H1 (cell line): ENCODE results near the gene SLX9. TPM values are rescaled to one million over a fixed set of nuclear protein-coding genes. Genes with fewer than 3 reads are reported as not detected.

Experiments used
- CTCF ChIA-PET: fragments of 300-600 bp; sonication (Branson Sonifier 250); formaldehyde crosslinking; loops from one replicate; lab custom pipeline; 2021; ENCODE audit not compliant: partially characterized antibody; lab: Charles Lee
- POLR2A ChIA-PET: fragments of 300-600 bp; sonication (Branson Sonifier 250); formaldehyde crosslinking; loops from one replicate; lab custom pipeline; 2021; ENCODE audit warnings: inconsistent platforms; ENCODE audit not compliant: partially characterized antibody; lab: Charles Lee
- DNase-seq, 2 experiments: peaks; one replicate each; pipeline versions ENCODE4 v3.0.0 to v3.0.0-alpha.2; 2010 to 2022; ENCODE audit warnings: low spot score in 2 of 2, low read depth in 1 of 2, mixed read lengths in 1 of 2
- FAIRE-seq: peaks from 2 replicates; lab custom pipeline; 2011; peaks lifted over from hg19 to GRCh38; lab: Jason Lieb, UNC
- H2AFZ ChIP-seq: 2 replicates; pipeline ENCODE4 v1.8.1; 2012; ENCODE audit warnings: low read length, inconsistent platforms
- H2AK5ac ChIP-seq: 2 replicates; pipeline ENCODE4 v1.6.1; 2013; ENCODE audit warnings: low read depth, low read length
- H2BK120ac ChIP-seq: replicated peaks from 2 replicates; pipeline ENCODE3; 2013; ENCODE audit warnings: low read depth, low read length, inconsistent platforms
- H2BK12ac ChIP-seq: 2 replicates; pipeline ENCODE4 v1.6.1; 2013; ENCODE audit warnings: low read depth, low read length
- H2BK15ac ChIP-seq: 2 replicates; pipeline ENCODE4 v1.6.1; 2013; ENCODE audit warnings: low read length
- H2BK20ac ChIP-seq: 2 replicates; pipeline ENCODE4 v1.6.1; 2013; ENCODE audit warnings: low read length
- H2BK5ac ChIP-seq: 2 replicates; pipeline ENCODE4 v1.6.1; 2013; ENCODE audit warnings: low read depth, low read length
- H3K14ac ChIP-seq: 2 replicates; pipeline ENCODE4 v1.6.1; 2013; ENCODE audit warnings: inconsistent platforms; ENCODE audit not compliant: insufficient read length
- H3K18ac ChIP-seq: 2 replicates; pipeline ENCODE4 v1.6.1; 2013; ENCODE audit warnings: low read length; ENCODE audit errors: extremely low read depth
- H3K23ac ChIP-seq: 2 replicates; pipeline ENCODE4 v1.6.1; 2013; ENCODE audit warnings: inconsistent platforms; ENCODE audit not compliant: insufficient read length
- H3K23me2 ChIP-seq: 2 replicates; pipeline ENCODE4 v1.6.1; 2013; ENCODE audit warnings: low read depth, low read length
- H3K27ac ChIP-seq: 2 replicates; pipeline ENCODE4 v1.6.1; 2011; ENCODE audit warnings: low read depth, low read length, inconsistent platforms
- H3K27me3 ChIP-seq, 4 experiments: replicated peaks in 1 of 4; 1 replicate in 1 of 4; 2 replicates in 3 of 4; pipeline versions ENCODE4 v1.6.1 to v1.8.1; 2011 to 2013; ENCODE audit warnings: low read length in 3 of 4, mild to moderate bottlenecking in 3 of 4, inconsistent platforms in 2 of 4, mixed read lengths in 2 of 4, moderate library complexity in 1 of 4; ENCODE audit not compliant: control insufficient read depth in 3 of 4, insufficient read depth in 3 of 4; ENCODE audit errors: extremely low read depth in 1 of 4
- H3K36me3 ChIP-seq, 4 experiments: 2 replicates each; pipeline versions ENCODE4 v1.6.1 to v1.8.1; 2011 to 2013; ENCODE audit warnings: mild to moderate bottlenecking in 4 of 4, low read length in 3 of 4, moderate library complexity in 2 of 4, control low read depth in 1 of 4, inconsistent platforms in 1 of 4; ENCODE audit not compliant: insufficient read depth in 4 of 4, control insufficient read depth in 2 of 4
- H3K4ac ChIP-seq: replicated peaks from 2 replicates; pipeline ENCODE3; 2013; ENCODE audit warnings: low read length, low read depth, mixed read lengths, inconsistent platforms; ENCODE audit not compliant: insufficient read length
- H3K4me1 ChIP-seq, 4 experiments: replicated peaks in 1 of 4; 1 replicate in 1 of 4; 2 replicates in 3 of 4; pipeline versions ENCODE4 v1.6.1 to v1.8.1; 2011 to 2013; ENCODE audit warnings: low read length in 3 of 4, inconsistent platforms in 2 of 4, mixed read lengths in 1 of 4; ENCODE audit not compliant: insufficient read depth in 4 of 4, control insufficient read depth in 3 of 4
- H3K4me2 ChIP-seq, 2 experiments: 2 replicates each; pipeline versions ENCODE4 v1.6.1 to v1.8.1; 2011 to 2013; ENCODE audit warnings: low read depth in 2 of 2, low read length in 2 of 2, control low read depth in 1 of 2, inconsistent platforms in 1 of 2, mild to moderate bottlenecking in 1 of 2; ENCODE audit not compliant: insufficient read depth in 1 of 2
- H3K4me3 ChIP-seq, 4 experiments: fragments of 200-600, 300-600 bp in 1 of 4; sonication (generic), shearing (Covaris generic), sonication (Bioruptor Twin) in 1 of 4; 2 replicates each; pipeline versions ENCODE4 v1.5.1 to v1.8.1; 2011 to 2016; ENCODE audit warnings: low read length in 4 of 4, low read depth in 3 of 4, control low read depth in 2 of 4, inconsistent platforms in 2 of 4, mild to moderate bottlenecking in 2 of 4, mixed read lengths in 1 of 4, moderate library complexity in 1 of 4; ENCODE audit not compliant: insufficient read depth in 2 of 4; ENCODE audit errors: extremely low read depth in 1 of 4
- H3K56ac ChIP-seq: replicated peaks from 2 replicates; pipeline ENCODE3; 2013; ENCODE audit warnings: low read depth, mild to moderate bottlenecking, mixed read lengths, low read length, inconsistent platforms; ENCODE audit not compliant: insufficient read length
- H3K79me1 ChIP-seq: 2 replicates; pipeline ENCODE4 v1.6.1; 2013; ENCODE audit warnings: low read depth, low read length, control low read depth
- H3K79me2 ChIP-seq, 2 experiments: 2 replicates each; pipeline versions ENCODE4 v1.6.1 to v1.8.1; 2012 to 2013; ENCODE audit warnings: low read length in 2 of 2, mild to moderate bottlenecking in 2 of 2, inconsistent platforms in 1 of 2; ENCODE audit not compliant: insufficient read depth in 2 of 2, control insufficient read depth in 1 of 2
- H3K9ac ChIP-seq, 4 experiments: replicated peaks in 1 of 4; 1 replicate in 1 of 4; 2 replicates in 3 of 4; pipeline versions ENCODE4 v1.6.1 to v1.8.1; 2011 to 2013; ENCODE audit warnings: low read depth in 3 of 4, low read length in 3 of 4, control low read depth in 2 of 4, mild to moderate bottlenecking in 2 of 4, moderate library complexity in 2 of 4, inconsistent platforms in 1 of 4; ENCODE audit errors: extremely low read depth in 1 of 4
- H3K9me3 ChIP-seq, 2 experiments: 2 replicates each; pipeline versions ENCODE4 v1.6.1 to v1.8.1; 2012 to 2013; ENCODE audit warnings: mild to moderate bottlenecking in 2 of 2, moderate library complexity in 2 of 2, control low read depth in 1 of 2, inconsistent platforms in 1 of 2, low read depth in 1 of 2, low read length in 1 of 2, mixed read lengths in 1 of 2; ENCODE audit not compliant: insufficient read depth in 2 of 2
- H4K20me1 ChIP-seq, 2 experiments: replicated peaks in 1 of 2; 2 replicates each; pipeline versions ENCODE3 to v1.8.1; 2011 to 2013; ENCODE audit warnings: inconsistent platforms in 2 of 2, low read length in 2 of 2, mild to moderate bottlenecking in 1 of 2; ENCODE audit not compliant: insufficient read depth in 2 of 2, control insufficient read depth in 1 of 2
- H4K5ac ChIP-seq: 2 replicates; pipeline ENCODE4 v1.6.1; 2013; ENCODE audit warnings: low read length, low read depth, mixed read lengths, inconsistent platforms; ENCODE audit not compliant: insufficient read length
- H4K8ac ChIP-seq: 2 replicates; pipeline ENCODE4 v1.8.0; 2013; ENCODE audit warnings: mild to moderate bottlenecking, moderate library complexity, low read length, inconsistent platforms; ENCODE audit not compliant: insufficient read depth; ENCODE audit errors: extremely low read depth
- H4K91ac ChIP-seq: replicated peaks from 2 replicates; pipeline ENCODE3; 2013; ENCODE audit warnings: low read length, mixed read lengths, inconsistent platforms; ENCODE audit not compliant: insufficient read length
- KDM1A ChIP-seq: fragments of 200-600, 300-600 bp; sonication (generic); IDR thresholded peaks from 2 replicates; pipeline ENCODE4 v1.7.1; 2016; ENCODE audit warnings: mild to moderate bottlenecking, low read length, borderline replicate concordance
- RNF2 ChIP-seq: fragments of 200-900, 300-1000 bp; sonication (generic); IDR thresholded peaks from 2 replicates; pipeline ENCODE4 v1.7.1; 2016; ENCODE audit warnings: borderline replicate concordance, low read depth, mild to moderate bottlenecking, antibody characterized with exemption, low read length; ENCODE audit not compliant: poor library complexity, severe bottlenecking; ENCODE audit errors: missing control alignments
- SP1 ChIP-seq: IDR thresholded peaks from 2 replicates; pipeline ENCODE4 v1.6.1; 2011; ENCODE audit warnings: low read depth, low read length
- SUZ12 ChIP-seq: fragments of 200-600 bp; sonication (generic); IDR thresholded peaks from 2 replicates; pipeline ENCODE4 v1.6.1; 2012; ENCODE audit warnings: mild to moderate bottlenecking, inconsistent platforms, low read length, moderate library complexity, mixed read lengths
- TCF12 ChIP-seq: IDR thresholded peaks from 2 replicates; pipeline ENCODE4 v1.6.1; 2011; ENCODE audit warnings: low read depth, mild to moderate bottlenecking, low read length
- ZNF274 ChIP-seq: IDR thresholded peaks from 2 replicates; pipeline ENCODE4 v1.7.0; 2012; ENCODE audit warnings: low read length, borderline replicate concordance; ENCODE audit errors: extremely low read depth
- WGBS, 2 experiments: shearing (Covaris generic) in 1 of 2; methylation state at CpG; one replicate each; pipeline versions ENCODE4 v1.1.6 to v1.1.7; 2013 to 2015; ENCODE audit warnings: low lambda C conversion rate in 2 of 2, mixed read lengths in 2 of 2, inconsistent platforms in 1 of 2, low coverage in 1 of 2, missing lambda C conversion rate in 1 of 2; ENCODE audit not compliant: insufficient replicate concordance in 2 of 2, insufficient coverage in 1 of 2, insufficient read length in 1 of 2; ENCODE audit errors: extremely low coverage in 1 of 2, missing lambda C conversion rate in 1 of 2; 5-methylcytosine and 5-hydroxymethylcytosine counted together
- polyA plus RNA-seq, 7 experiments: library from polyadenylated mRNA; depleted of rRNA in 3 of 7; stranded (reverse) in 5 of 7; unstranded in 2 of 7; fragments of >200 nt in 5 of 7; fragments of 200-250 nt in 2 of 7; gene quantifications; 1 replicate in 5 of 7; 2 replicates in 1 of 7; 4 replicates in 1 of 7; pipeline versions ENCODE4 v1.2.1 to v1.2.3, GENCODE V29; 2011 to 2013; ENCODE audit warnings: missing spikeins in 2 of 7, mixed read lengths in 2 of 7
- total RNA-seq: library from RNA; stranded (reverse); fragmentation: NEBNext Ultra II Directional; extraction: Animal tissue kit (Norgen Biotek cat#: 25700); gene quantifications from 2 replicates; pipeline ENCODE4 v1.2.1, GENCODE V29; 2021
- TF ChIP-seq, protein P1 (sequence below): IDR thresholded peaks from 2 replicates; pipeline ENCODE4 v1.6.1; 2011; ENCODE audit warnings: low read length, improper control_type of control experiment

Gene SLX9
- total and polyA plus RNA-seq, 2 of the 8 experiments (the other 6 are each of a cell fraction or from before 2014, with no cell fraction given), result 17.7 to 57.3 TPM

DNA sequence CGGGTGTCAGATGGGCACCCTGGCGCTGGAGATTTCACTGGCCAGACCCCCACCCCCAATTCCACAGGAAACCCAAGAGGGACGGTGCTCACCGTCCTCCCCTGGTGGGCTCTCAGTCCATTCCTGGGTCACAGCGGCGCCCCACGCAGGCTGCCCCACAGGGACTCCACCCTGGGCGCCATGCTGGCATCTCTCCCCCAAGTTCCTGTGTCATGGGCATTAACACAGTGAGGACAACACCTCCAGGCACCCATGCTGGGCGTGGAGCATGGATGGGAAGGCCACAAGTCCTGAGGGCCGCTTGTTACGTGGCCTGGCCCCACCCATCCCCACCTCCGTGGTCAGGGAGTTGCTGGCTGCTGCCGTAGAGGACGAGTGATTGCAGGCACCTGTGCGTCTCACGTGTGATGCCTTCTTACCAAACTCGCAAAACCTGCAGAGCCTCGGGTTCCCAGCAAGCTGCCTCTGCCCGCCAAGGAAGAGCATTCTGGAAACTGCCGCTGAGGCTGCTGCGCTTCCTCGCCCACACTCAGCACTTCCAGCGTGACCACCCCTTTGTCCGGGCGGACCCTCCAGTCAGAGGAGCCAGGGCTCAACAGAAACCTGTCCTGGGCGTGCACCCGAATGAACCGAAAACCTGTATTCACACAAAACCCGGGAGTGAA, 60.3 kb downstream of the SLX9 start:
- Histone ChIP-seq H3K79me2 (no peaks in the 10 kb centered on the region), H2AFZ (no peak overlapping the region), H3K18ac (no peak overlapping the region), H3K36me3 (no peaks in the 10 kb centered on the region), H3K79me1 (no peaks in the 10 kb centered on the region), H4K5ac (no peak overlapping the region), H4K91ac (no peak overlapping the region), H4K8ac (peak overlapping the region; percentile 71; the same call in 1 of the 2 replicates), H4K20me1 (no peaks in the 10 kb centered on the region), H3K9ac (no peak overlapping the region), H3K23me2 (no peaks in the 10 kb centered on the region), H3K4ac (no peak overlapping the region), H2BK20ac (no peak overlapping the region), H3K56ac (no peak overlapping the region), H2AK5ac (no peak overlapping the region), H3K4me1 (peaks cover 0 to 3% (median 0%) of the 10 kb centered on the region in 4 experiments; a peak in 1 of 7 replicates), H3K14ac (no peak overlapping the region)
- 84% methylated on average over 28 of the region's 29 CpGs; no CpG with 5 or more reads in 1 of the 2 experiments for WGBS, 2 experiments
- CTCF ChIA-PET, result interaction anchor here (1.0 to 4.3 kb wide), 5 partner anchors 10 to 140 kb away, joined by 3 to 20 read pairs (median 3); no protein-coding TSS in a partner anchor
- DNase-seq, result no peak
- TF ChIP-seq TCF12 (no peak), RNF2 (no peak), ZNF274 (no peak), SP1 (no peak), KDM1A (no peak), SUZ12 (no peak)
- TF ChIP-seq, protein P1, sequence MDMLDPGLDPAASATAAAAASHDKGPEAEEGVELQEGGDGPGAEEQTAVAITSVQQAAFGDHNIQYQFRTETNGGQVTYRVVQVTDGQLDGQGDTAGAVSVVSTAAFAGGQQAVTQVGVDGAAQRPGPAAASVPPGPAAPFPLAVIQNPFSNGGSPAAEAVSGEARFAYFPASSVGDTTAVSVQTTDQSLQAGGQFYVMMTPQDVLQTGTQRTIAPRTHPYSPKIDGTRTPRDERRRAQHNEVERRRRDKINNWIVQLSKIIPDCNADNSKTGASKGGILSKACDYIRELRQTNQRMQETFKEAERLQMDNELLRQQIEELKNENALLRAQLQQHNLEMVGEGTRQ, result no peak
- TF ChIP-seq, all 59 proteins: peak for 0
- FAIRE-seq, result no peak
- H3K23ac ChIP-seq, result no peak overlapping the region
- H2BK5ac ChIP-seq, result no peak overlapping the region
- no peak overlapping the region for H3K4me2 ChIP-seq
- no peak overlapping the region for H3K27ac ChIP-seq
- H2BK15ac ChIP-seq, result no peak overlapping the region
- no peak overlapping the region for H3K4me3 ChIP-seq
- H2BK12ac ChIP-seq, result no peak overlapping the region
- H2BK120ac ChIP-seq, result no peak overlapping the region
- H3K27me3 ChIP-seq, result no peaks in the 10 kb centered on the region; a peak in 1 of 7 replicates
- no peaks in the 10 kb centered on the region for H3K9me3 ChIP-seq
- POLR2A ChIA-PET, result interaction anchor here (1.3 kb wide), 1 partner anchor 12 kb away, joined by 5 read pairs; no protein-coding TSS in a partner anchor
